GM18517 (cell line): ENCODE data around the gene MKLN1.

Source experiments
- ATAC-seq: cut with Tn5 transposase; IDR thresholded peaks from one replicate; pipeline ENCODE4 v1.9.1; 2021; ENCODE audit warnings: mild to moderate bottlenecking, moderate library complexity; ENCODE audit not compliant: unreplicated experiment

The MKLN1 gene

DNA sequence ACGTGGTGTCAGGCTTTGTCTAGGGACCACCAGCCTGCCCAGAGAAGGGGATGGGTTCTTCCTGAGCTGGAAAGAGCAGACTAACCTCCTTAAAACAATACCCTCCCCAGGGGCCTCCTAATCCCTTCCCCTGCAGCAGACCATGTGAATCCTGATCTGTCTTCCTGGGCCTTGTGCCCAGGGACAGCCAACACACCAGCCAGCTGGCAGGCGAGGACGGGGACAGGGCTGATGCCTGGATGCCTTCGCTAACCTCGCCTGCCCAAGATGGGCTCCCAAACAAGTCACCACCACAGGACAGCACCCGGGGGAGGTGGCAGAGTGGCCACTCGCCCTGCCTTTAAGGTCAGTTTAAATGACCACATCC is 211.1 kb downstream of the MKLN1 start:
- ATAC-seq = no peak

- no peak for ATAC-seq
Measured at GRCh38 chr7:131540491-131541162, 213.0 kb downstream of the MKLN1 start.

- no peak for ATAC-seq
Measured at GRCh38 chr7:131543298-131543697, 215.6 kb downstream of the MKLN1 start.

DNA sequence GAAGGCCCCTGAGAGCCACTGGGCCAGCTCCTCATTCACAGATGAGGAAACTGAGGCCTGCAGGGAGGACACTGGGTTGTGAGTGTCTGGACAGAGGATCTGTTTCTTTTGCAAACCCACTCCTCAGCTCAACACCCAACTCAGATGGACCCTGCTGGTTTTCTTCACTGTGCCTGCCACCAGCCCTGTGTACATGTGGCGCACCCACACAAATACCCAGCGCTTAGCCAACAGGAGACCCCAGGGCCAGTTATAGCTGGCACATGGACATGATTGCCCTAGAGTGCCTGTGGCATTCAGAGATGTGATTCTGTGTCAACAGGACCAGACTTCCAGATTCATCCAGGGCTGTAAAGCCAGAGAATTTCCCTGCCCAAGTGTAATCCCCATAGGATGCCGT is 216.3 kb downstream of the MKLN1 start:
- no peak for ATAC-seq

DNA sequence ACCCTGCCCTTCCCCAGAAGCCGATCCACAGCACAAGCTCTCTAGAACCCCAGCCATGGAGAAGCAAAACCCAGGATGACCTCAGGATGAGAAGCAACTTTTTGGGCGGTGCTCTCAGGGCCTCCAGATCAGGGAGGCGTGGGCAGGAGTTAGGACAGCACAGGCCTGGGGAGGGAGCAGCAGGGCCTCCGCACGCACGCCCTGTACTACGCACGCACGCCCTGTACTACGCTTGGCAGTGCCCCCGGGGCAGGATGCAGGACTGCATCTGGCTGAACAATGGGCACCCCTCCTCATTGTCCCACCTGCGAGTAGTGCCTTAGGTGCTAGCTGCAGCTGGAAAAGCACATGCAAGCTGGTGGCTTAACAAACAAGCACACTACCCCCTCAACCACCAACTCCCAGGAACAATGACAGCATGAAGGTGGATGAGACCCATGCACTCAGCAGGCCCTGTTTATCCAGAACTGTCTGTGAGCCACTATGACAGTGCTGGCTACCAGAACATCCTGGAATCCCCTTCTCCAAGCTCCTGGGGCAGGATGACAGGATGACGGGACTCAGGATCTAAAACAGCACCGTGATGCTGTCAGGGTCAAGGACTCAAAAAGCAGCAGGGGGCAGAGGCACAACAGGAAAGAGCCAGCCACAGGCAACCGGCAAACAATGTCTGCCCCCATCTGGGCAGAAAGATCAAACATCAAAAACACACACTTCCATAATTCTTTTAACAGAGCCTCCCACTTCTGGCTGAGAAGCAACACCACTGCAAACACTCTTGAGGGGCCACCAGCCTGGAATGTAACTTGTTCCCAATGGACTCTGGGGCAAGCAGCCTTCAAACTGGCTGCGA is 217.0 kb downstream of the MKLN1 start:
- ATAC-seq = no peak

DNA sequence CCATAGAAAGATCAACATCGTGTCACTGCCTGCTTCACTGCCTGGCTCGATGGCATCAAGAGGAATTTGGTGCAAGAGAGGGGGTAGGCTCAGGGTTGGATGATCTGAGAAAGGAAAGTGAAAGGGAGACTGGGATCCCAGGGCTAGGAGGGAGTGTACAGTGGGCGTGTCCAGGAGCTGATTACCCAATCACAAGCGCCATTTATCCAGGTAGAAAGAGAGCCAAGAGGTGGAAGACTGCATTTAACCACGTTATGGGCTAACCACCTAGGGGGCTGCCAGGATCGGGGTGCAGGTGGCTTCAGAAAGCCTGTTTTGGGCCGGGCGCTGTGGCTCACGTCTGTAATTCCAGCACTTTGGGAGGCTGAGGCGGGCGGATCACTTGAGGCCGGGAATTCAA is 218.4 kb downstream of the MKLN1 start:
- no peak for ATAC-seq
